Caco-2 (cell line): ENCODE results near the gene COL13A1. TPM values are rescaled to one million over a fixed set of nuclear protein-coding genes. Genes with fewer than 3 reads are reported as not detected.

Source experiments
- BruUV-seq: library from RNA; stranded (reverse); fragments of 400-500 nt; replicated peaks from 2 replicates; lab custom pipeline; 2021; lab: Mats Ljungman, UMichigan
- CTCF ChIA-PET: fragments of 300-600 bp; sonication (Branson Sonifier 250); formaldehyde crosslinking; loops from one replicate; lab custom pipeline; 2022; ENCODE audit warnings: antibody characterized with exemption; lab: Charles Lee
- POLR2A ChIA-PET: fragments of 300-600 bp; sonication (Branson Sonifier 250); formaldehyde crosslinking; loops from one replicate; lab custom pipeline; 2022; ENCODE audit warnings: antibody characterized with exemption; lab: Charles Lee
- DNase-seq, 2 experiments: peaks; one replicate each; pipeline versions ENCODE4 v3.0.0 to v3.0.0-alpha.2; 2020 to 2022
- H3K27me3 ChIP-seq: replicated peaks from 2 replicates; pipeline ENCODE4 v1.6.0; 2011; ENCODE audit warnings: low read length; ENCODE audit not compliant: control insufficient read depth, insufficient read depth
- H3K36me3 ChIP-seq: 2 replicates; pipeline ENCODE4 v1.5.1; 2011; ENCODE audit warnings: low read length; ENCODE audit not compliant: control insufficient read depth, insufficient read depth
- H3K4me1 ChIP-seq: fragments of 250-450 bp; sonication (Bioruptor Pico); 2 replicates; pipeline ENCODE4 v1.5.1; 2020; ENCODE audit warnings: mild to moderate bottlenecking
- H3K4me3 ChIP-seq: 2 replicates; pipeline ENCODE4 v1.5.1; 2011; ENCODE audit warnings: low read depth, mild to moderate bottlenecking, control low read depth, low read length
- H3K9me3 ChIP-seq: fragments of 250-450 bp; sonication (Bioruptor Pico); 2 replicates; pipeline ENCODE4 v1.5.1; 2020; ENCODE audit warnings: mild to moderate bottlenecking, moderate library complexity
- H3K27ac Mint-ChIP-seq: one replicate; pipeline ENCODE4 v1.8.0; 2022; ENCODE audit warnings: mixed read lengths; ENCODE audit not compliant: unreplicated experiment
- H3K27me3 Mint-ChIP-seq: one replicate; pipeline ENCODE4 v1.8.0; 2022; ENCODE audit warnings: mixed read lengths; ENCODE audit not compliant: insufficient read depth, unreplicated experiment
- H3K36me3 Mint-ChIP-seq: one replicate; pipeline ENCODE4 v1.8.0; 2022; ENCODE audit warnings: mild to moderate bottlenecking, mixed read lengths; ENCODE audit not compliant: insufficient read depth, unreplicated experiment
- H3K4me1 Mint-ChIP-seq: one replicate; pipeline ENCODE4 v1.8.0; 2022; ENCODE audit warnings: low read depth, mixed read lengths; ENCODE audit not compliant: unreplicated experiment
- H3K4me3 Mint-ChIP-seq: one replicate; pipeline ENCODE4 v1.8.0; 2022; ENCODE audit warnings: mild to moderate bottlenecking, moderate library complexity, mixed read lengths; ENCODE audit not compliant: unreplicated experiment
- H3K9me3 Mint-ChIP-seq: one replicate; pipeline ENCODE4 v1.8.0; 2022; ENCODE audit warnings: mixed read lengths; ENCODE audit not compliant: unreplicated experiment
- CTCF ChIP-seq, 2 experiments: fragments of 200-600 bp in 1 of 2; IDR thresholded peaks; 1 replicate in 1 of 2; 2 replicates in 1 of 2; pipeline versions ENCODE4 v1.5.1 to v1.8.0; 2011 to 2022; ENCODE audit warnings: antibody characterized with exemption in 1 of 2, control low read depth in 1 of 2, inconsistent platforms in 1 of 2, low read depth in 1 of 2, low read length in 1 of 2, mild to moderate bottlenecking in 1 of 2, moderate library complexity in 1 of 2; ENCODE audit not compliant: insufficient read depth in 1 of 2, severe bottlenecking in 1 of 2, unreplicated experiment in 1 of 2
- intact Hi-C: fragments of 100-400 bp; cut with micrococcal nuclease; formaldehyde crosslinking; loops from one replicate; pipeline ENCODE4 v1.10.0; 2022; ENCODE audit not compliant: unreplicated experiment
- total RNA-seq: library from RNA; stranded (reverse); gene quantifications from 2 replicates; pipeline ENCODE4 v1.2.3, GENCODE V29; 2022

COL13A1 gene
- total RNA-seq, 1 experiment from 2014 or later: not detected

- Mint-ChIP-seq H3K4me1 (no peaks in the 10 kb centered on the region), H3K27me3 (peaks cover 9% of the 10 kb centered on the region), H3K4me3 (no peak overlapping the region), H3K27ac (no peak overlapping the region), H3K36me3 (no peaks in the 10 kb centered on the region), H3K9me3 (no peaks in the 10 kb centered on the region)
- POLR2A ChIA-PET: no interaction called here
- intact Hi-C loops: loop anchor here (1.0 to 2.0 kb wide), 5 partner anchors 13 to 218 kb away; no protein-coding TSS in a partner anchor
- BruUV-seq: no TSS peak
- Histone ChIP-seq H3K9me3 (no peaks in the 10 kb centered on the region), H3K27me3 (peaks cover 5% of the 10 kb centered on the region), H3K4me3 (no peak overlapping the region), H3K36me3 (no peaks in the 10 kb centered on the region), H3K4me1 (no peaks in the 10 kb centered on the region)
- CTCF ChIA-PET: interaction anchor here (0.6 to 5.2 kb wide), 32 partner anchors 10 to 508 kb away, joined by 3 to 192 read pairs (median 4); partner anchors contain the start of genes SAR1A and TYSND1
- peak; percentile 80 to 86 for DNase-seq
- TF ChIP-seq CTCF (IDR thresholded peaks at IDR 0.05; ENCODE audit: insufficient read depth in 1 of 2, low read depth in 1 of 2, low read length in 1 of 2, severe bottlenecking in 1 of 2, unreplicated experiment in 1 of 2): peak; percentile 99
These were observed 112.9 kb downstream of the COL13A1 start for GRCh38 chr10:69914398-69915214.

GRCh38 chr10:69915215-69915560, 113.5 kb downstream of the COL13A1 start:
- no TSS peak for BruUV-seq
- intact Hi-C loops: loop anchor here (2.0 kb wide), 1 partner anchor 128 kb away; no protein-coding TSS in a partner anchor
- Histone ChIP-seq H3K27me3 (peaks cover 5% of the 10 kb centered on the region), H3K4me3 (no peak overlapping the region), H3K4me1 (no peaks in the 10 kb centered on the region), H3K9me3 (no peaks in the 10 kb centered on the region), H3K36me3 (no peaks in the 10 kb centered on the region)
- no peak for TF ChIP-seq CTCF (IDR thresholded peaks at IDR 0.05; ENCODE audit: insufficient read depth in 1 of 2, low read depth in 1 of 2, low read length in 1 of 2, severe bottlenecking in 1 of 2, unreplicated experiment in 1 of 2)
- H3K4me3 Mint-ChIP-seq: no peak overlapping the region
- H3K4me1 Mint-ChIP-seq: no peaks in the 10 kb centered on the region
- H3K27me3 Mint-ChIP-seq: peaks cover 9% of the 10 kb centered on the region
- no peaks in the 10 kb centered on the region for H3K36me3 Mint-ChIP-seq
- no peak for DNase-seq
- POLR2A ChIA-PET: no interaction called here
- CTCF ChIA-PET: interaction anchor here (0.6 to 5.2 kb wide), 31 partner anchors 10 to 508 kb away, joined by 3 to 192 read pairs (median 5); partner anchors contain the start of genes SAR1A and TYSND1
- H3K27ac Mint-ChIP-seq: no peak overlapping the region
- no peaks in the 10 kb centered on the region for H3K9me3 Mint-ChIP-seq

GRCh38 chr10:69916118-69916517, 114.4 kb downstream of the COL13A1 start:
- Mint-ChIP-seq H3K27ac (no peak overlapping the region), H3K4me1 (no peaks in the 10 kb centered on the region), H3K27me3 (peaks cover 9% of the 10 kb centered on the region), H3K4me3 (no peak overlapping the region), H3K9me3 (no peaks in the 10 kb centered on the region), H3K36me3 (no peaks in the 10 kb centered on the region)
- BruUV-seq: no TSS peak
- CTCF ChIA-PET: interaction anchor here (0.6 to 5.2 kb wide), 7 partner anchors 11 to 660 kb away, joined by 3 to 192 read pairs (median 12); no protein-coding TSS in a partner anchor
- TF ChIP-seq CTCF (IDR thresholded peaks at IDR 0.05; ENCODE audit: insufficient read depth in 1 of 2, low read depth in 1 of 2, low read length in 1 of 2, severe bottlenecking in 1 of 2, unreplicated experiment in 1 of 2): no peak
- DNase-seq: no peak
- no peak overlapping the region for H3K4me3 ChIP-seq
- POLR2A ChIA-PET: no interaction called here
- no peaks in the 10 kb centered on the region for H3K4me1 ChIP-seq
- intact Hi-C loops: no loop called here
- H3K36me3 ChIP-seq: no peaks in the 10 kb centered on the region
- peaks cover 5% of the 10 kb centered on the region for H3K27me3 ChIP-seq
- no peaks in the 10 kb centered on the region for H3K9me3 ChIP-seq
